Hypothalamus (tissue), 51 donors: ENCODE measurements around the gene NFS1.
"Not testable (repeated sequence)": the region's sequence is repeated elsewhere in the genome, so short reads cannot be mapped to it uniquely, and the experiment has no call there.

Source experiments
- DNase-seq, 51 donors: peaks; one replicate each; lab custom pipeline; 2025; lab: John Stamatoyannopoulos, UW

NFS1 gene

GRCh38 chr20:35685368-35685767 is 13.8 kb downstream of the NFS1 start:
- DNase-seq, result not testable (repeated sequence)

- DNase-seq, result no peak
Measured at GRCh38 chr20:35681960-35682359, 17.2 kb downstream of the NFS1 start.

- no peak for DNase-seq
Measured at GRCh38 chr20:35680452-35681183, 18.5 kb downstream of the NFS1 start.

- no peak for DNase-seq
Measured at GRCh38 chr20:35674921-35675320, 24.2 kb downstream of the NFS1 start.

- DNase-seq, result no peak
Measured at GRCh38 chr20:35673884-35674283, 25.3 kb downstream of the NFS1 start.

- DNase-seq, result no peak
Measured at GRCh38 chr20:35669681-35670080, 29.5 kb downstream of the NFS1 start.

- DNase-seq, result no peak
Measured at GRCh38 chr20:35669221-35669620, 29.9 kb downstream of the NFS1 start.

GRCh38 chr20:35665949-35666288 is 33.2 kb downstream of the NFS1 start:
- no peak for DNase-seq

GRCh38 chr20:35664466-35665206 is 34.5 kb downstream of the NFS1 start, which contains the start of the genes CPNE1 and RBM12:
Gene CPNE1, minus strand, starts transcription at chr20:35664900. Its CDS starts 31,977 bp downstream, at chr20:35632923.
Gene RBM12, minus strand, starts transcription at chr20:35664900. Its CDS starts 9,578 bp downstream, at chr20:35655322.
- peak; percentile 69 to 97 (median 88) for DNase-seq

GRCh38 chr20:35663516-35664465 is 35.4 kb downstream of the NFS1 start:
- DNase-seq, result peak in 25 of 51 donors; percentile 3 to 56 (median 27)

- no peak for DNase-seq
Measured at GRCh38 chr20:35662551-35662950, 36.6 kb downstream of the NFS1 start.

GRCh38 chr20:35661908-35662307 is 37.2 kb downstream of the NFS1 start:
- DNase-seq, result no peak

- DNase-seq, result no peak
Measured at GRCh38 chr20:35661053-35661452, 38.1 kb downstream of the NFS1 start.

- no peak for DNase-seq
Measured at GRCh38 chr20:35660122-35660937, 38.8 kb downstream of the NFS1 start.

GRCh38 chr20:35657271-35657670 is 41.9 kb downstream of the NFS1 start:
- DNase-seq, result no peak

GRCh38 chr20:35654415-35654814 is 44.7 kb downstream of the NFS1 start:
- DNase-seq, result no peak

- no peak for DNase-seq
Measured at GRCh38 chr20:35653893-35654292, 45.3 kb downstream of the NFS1 start.

GRCh38 chr20:35653430-35653734 is 45.8 kb downstream of the NFS1 start:
- DNase-seq, result no peak

- DNase-seq, result no peak
Measured at GRCh38 chr20:35652641-35653429, 46.3 kb downstream of the NFS1 start.
